Ammon's horn (tissue), 1 donor: ENCODE results near the gene SGTB.
A peak's percentile ranks its signal among the peaks of the same experiment; 100 is the strongest.
"Not testable (repeated sequence)": the region's sequence is repeated elsewhere in the genome, so short reads cannot be mapped to it uniquely, and the experiment has no call there.

Experiments
- DNase-seq: peaks from one replicate; pipeline ENCODE4 v3.0.0-alpha.2; 2016; ENCODE audit warnings: low spot score

Gene SGTB

DNA sequence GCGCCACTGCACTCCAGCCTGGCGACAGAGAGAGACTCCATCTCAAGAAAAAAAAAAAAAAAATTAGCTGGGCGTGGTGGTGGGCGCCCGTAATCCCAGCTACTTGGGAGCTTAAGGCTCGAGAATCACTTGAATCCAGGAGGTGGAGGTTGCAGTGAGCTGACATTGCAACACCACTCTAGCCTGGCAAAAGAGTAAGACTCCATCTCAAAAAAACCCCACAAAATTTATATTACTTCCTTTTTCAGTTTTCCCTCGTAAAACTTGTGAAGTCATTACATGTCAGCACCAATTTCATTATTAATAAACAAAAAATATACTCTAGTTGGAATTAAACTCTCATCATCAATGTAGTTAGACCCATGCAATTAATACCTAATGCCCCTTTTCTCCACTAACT is 53.2 kb downstream of the SGTB start:
- DNase-seq: no peak

DNA sequence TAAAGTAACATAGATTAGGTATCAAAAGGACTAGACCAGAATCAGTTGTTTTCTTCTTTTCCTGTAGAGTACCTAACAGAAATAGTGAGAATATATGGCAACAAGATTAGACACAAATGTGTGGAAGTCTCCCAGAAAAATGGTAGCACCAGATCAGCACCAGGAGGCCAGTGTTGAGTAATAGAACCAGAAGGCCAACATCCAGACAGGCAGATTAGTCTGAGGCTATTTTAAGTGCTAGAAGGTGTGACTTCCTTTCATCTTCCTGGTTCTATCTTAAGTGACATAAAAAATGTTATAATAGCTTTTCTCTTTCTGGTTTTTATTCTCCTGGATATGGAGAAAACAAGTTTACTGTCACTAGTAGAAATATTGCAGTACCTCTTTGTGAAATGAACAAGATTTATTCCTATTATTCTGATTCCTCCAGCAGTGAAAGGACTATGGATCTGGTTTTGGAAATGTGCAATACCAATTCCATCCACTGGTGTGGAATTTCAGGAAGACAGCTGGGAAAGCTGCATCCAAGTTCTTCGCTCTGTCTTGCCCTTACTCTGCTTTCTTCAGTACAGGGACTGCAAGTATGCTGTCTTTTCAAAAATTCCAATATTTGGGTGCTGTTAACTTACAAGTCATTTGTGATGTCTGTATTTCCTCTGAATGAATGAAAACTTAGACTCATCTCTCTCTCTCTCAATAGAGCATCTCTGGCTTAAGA is 57.9 kb downstream of the SGTB start:
- DNase-seq: no peak

GRCh38 chr5:65654713-65655112 is 67.2 kb downstream of the SGTB start:
- no peak for DNase-seq

- DNase-seq: no peak
Measured at GRCh38 chr5:65651144-65651543, 70.8 kb downstream of the SGTB start.

GRCh38 chr5:65647941-65648340 is 74.0 kb downstream of the SGTB start:
- no peak for DNase-seq

GRCh38 chr5:65646938-65647337 is 75.0 kb downstream of the SGTB start:
- no peak for DNase-seq

- no peak for DNase-seq
Measured at GRCh38 chr5:65640240-65640639, 81.7 kb downstream of the SGTB start.

DNA sequence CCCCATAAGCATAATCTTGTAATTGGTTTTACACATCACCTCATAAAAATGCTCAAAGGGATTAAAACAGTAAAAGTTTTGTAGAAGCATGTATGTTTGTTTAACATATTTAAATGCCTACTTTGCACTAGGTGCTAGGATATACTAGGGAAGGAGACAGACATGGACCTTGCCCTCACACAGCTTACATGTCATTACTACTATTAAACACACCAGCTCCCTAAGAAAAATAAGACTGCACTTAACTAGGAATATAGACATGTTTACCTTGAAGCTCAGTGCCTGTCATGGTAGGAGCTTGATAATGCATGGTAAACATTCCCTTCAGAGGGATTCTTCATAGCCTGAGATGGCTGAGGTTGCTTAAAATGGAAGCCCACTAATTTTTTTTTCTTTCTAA is 90.9 kb downstream of the SGTB start:
- no peak for DNase-seq

GRCh38 chr5:65625743-65626142 is 96.2 kb downstream of the SGTB start:
- DNase-seq: no peak

GRCh38 chr5:65624571-65625555 is 97.0 kb downstream of the SGTB start, which contains the start of the genes SHLD3 and TRAPPC13:
Gene SHLD3, plus strand, starts transcription at chr5:65625027. Its CDS starts 4,561 bp downstream, at chr5:65629588.
Gene TRAPPC13, plus strand, starts transcription at chr5:65625027. Its CDS starts 34 bp downstream, at chr5:65625061.
- peak; percentile 91 for DNase-seq

DNA sequence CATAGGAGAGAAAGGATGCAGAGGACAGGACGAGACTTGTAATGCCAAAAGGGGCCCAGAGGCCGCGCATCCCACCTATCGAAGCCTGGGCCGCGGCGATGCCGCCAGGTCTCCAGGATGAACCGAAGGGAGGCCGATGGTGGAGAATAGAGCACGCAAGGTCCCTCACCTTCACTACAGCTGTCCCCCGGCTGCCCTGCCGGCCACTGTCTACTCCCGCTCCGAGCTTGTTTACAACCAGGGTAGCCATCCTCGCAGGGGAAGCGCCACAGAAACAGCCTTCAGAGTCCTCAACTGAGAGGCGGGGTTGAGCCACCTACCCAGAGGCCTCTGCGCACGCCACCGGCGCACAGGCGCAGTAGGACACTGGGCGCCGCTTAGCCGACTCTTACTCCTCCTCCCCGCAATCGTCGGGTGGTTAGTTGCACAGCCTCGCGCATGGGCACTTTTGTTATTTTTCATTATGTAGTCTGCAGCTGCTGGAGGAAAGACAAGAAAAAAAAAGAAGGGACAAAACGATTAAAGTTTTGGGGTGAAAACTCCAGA is 97.8 kb downstream of the SGTB start, which contains the start of gene TRIM23:
TRIM23 (minus strand) TSS at position 309 of the 546 bp plus-strand sequence; CDS start at position 250, 59 bp downstream.
- DNase-seq: peak; percentile 96

DNA sequence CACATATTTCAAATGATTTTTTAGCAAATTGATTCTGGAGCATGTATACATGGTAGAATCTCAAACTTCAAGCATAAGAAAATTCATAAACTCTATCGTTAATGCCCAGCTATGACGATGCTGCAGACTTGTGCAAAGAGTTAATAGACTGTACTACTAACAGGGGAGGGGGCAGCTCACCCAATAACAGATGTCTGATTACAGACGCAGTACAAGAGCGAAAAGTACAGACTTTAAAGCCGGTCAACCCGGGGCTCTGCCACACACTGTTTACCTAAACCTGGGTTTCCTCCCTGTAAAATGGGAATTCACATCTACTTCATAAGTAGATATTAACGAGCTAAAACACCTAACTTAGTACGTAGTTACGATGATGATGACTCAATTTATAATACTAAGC is 98.4 kb downstream of the SGTB start:
- DNase-seq: no peak

- DNase-seq: not testable (repeated sequence)
Measured at GRCh38 chr5:65621961-65622360, 99.9 kb downstream of the SGTB start.

GRCh38 chr5:65620021-65620420 is 101.9 kb downstream of the SGTB start:
- no peak for DNase-seq
